Measurements from ENCODE around the gene TMF1.

DNA sequence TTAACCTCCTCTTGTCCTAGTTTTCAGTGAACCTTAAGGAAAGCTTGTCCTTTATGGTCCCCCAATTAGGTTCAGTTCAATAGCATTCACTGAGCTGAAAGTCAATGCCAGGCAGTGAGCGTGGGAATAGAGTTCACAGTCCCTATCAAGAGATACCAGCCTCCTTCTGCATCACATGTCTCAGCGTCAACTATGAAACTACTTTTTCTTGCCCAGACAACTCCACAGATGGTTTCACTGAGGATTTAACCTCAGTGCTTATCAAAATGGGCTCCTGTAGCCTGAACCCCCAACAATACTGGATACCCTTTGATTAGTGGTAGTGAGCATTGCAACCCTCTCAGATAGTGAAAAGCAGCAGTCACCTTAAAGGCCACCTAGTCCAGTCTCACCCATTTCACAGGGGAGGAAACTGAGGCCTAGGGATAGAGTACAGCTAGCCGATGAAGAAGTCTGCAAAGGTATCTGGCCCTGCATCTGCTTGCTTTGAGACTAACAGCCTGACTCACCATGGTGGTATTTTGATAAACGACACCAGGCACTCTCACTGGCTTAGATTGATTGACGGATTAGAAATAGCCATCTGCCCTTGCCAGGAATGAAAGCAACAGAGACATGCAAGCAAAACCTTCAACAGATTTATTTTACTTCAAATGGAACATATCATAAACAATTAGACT lies 29.6 kb upstream of the TMF1 start:
- TF ChIP-seq, protein P1, sequence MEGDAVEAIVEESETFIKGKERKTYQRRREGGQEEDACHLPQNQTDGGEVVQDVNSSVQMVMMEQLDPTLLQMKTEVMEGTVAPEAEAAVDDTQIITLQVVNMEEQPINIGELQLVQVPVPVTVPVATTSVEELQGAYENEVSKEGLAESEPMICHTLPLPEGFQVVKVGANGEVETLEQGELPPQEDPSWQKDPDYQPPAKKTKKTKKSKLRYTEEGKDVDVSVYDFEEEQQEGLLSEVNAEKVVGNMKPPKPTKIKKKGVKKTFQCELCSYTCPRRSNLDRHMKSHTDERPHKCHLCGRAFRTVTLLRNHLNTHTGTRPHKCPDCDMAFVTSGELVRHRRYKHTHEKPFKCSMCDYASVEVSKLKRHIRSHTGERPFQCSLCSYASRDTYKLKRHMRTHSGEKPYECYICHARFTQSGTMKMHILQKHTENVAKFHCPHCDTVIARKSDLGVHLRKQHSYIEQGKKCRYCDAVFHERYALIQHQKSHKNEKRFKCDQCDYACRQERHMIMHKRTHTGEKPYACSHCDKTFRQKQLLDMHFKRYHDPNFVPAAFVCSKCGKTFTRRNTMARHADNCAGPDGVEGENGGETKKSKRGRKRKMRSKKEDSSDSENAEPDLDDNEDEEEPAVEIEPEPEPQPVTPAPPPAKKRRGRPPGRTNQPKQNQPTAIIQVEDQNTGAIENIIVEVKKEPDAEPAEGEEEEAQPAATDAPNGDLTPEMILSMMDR (conservative IDR thresholded peaks at IDR 0.05 in 1 of 2, IDR thresholded peaks at IDR 0.05 in 1 of 2; ENCODE audit: low read depth in 1 of 2, low read length in 2 of 2) = no peak
- no peak for TF ChIP-seq EZH2 (IDR thresholded peaks at IDR 0.05; ENCODE audit: low read length, missing control alignments)
